Activated CD8-positive, alpha-beta T cell treated with anti-CD3 and anti-CD28 coated beads, Interleukin-2, amount 10 ng/mL, durations not matched to agents 7 days and 5 days (primary cell): ENCODE data around the gene LCP2. TPM values are rescaled to one million over a fixed set of nuclear protein-coding genes. Genes with fewer than 3 reads are reported as not detected.

Source experiments
- ATAC-seq: fragments of 150-1000 bp; cut with Tn5 transposase; one replicate; pipeline ENCODE4 v1.10.0; 2021; ENCODE audit warnings: moderate library complexity
- CTCF ChIA-PET: fragments of 350-600 bp; sonication (Branson Sonifier 250); formaldehyde crosslinking; loops from one replicate; lab custom pipeline; 2021; ENCODE audit warnings: antibody characterized with exemption; lab: Charles Lee
- POLR2A ChIA-PET: fragments of 350-600 bp; sonication (Branson Sonifier 250); formaldehyde crosslinking; loops from one replicate; lab custom pipeline; 2021; ENCODE audit warnings: antibody characterized with exemption; lab: Charles Lee
- DNase-seq: peaks from one replicate; pipeline ENCODE4 v3.0.0-alpha.2; 2020
- H3K27ac Mint-ChIP-seq: one replicate; pipeline ENCODE4 v1.8.0; 2021; ENCODE audit warnings: mild to moderate bottlenecking, mixed read lengths
- H3K27me3 Mint-ChIP-seq: one replicate; pipeline ENCODE4 v1.8.0; 2021; ENCODE audit warnings: low read depth, mixed read lengths
- H3K36me3 Mint-ChIP-seq: one replicate; pipeline ENCODE4 v1.8.0; 2021; ENCODE audit warnings: low read depth, mixed read lengths
- H3K4me1 Mint-ChIP-seq: one replicate; pipeline ENCODE4 v1.8.0; 2021; ENCODE audit warnings: low read depth, mixed read lengths
- H3K4me3 Mint-ChIP-seq: one replicate; pipeline ENCODE4 v1.8.0; 2021; ENCODE audit warnings: mild to moderate bottlenecking, mixed read lengths
- H3K9me3 Mint-ChIP-seq: one replicate; pipeline ENCODE4 v1.8.0; 2022; ENCODE audit warnings: mixed read lengths; ENCODE audit not compliant: insufficient read depth
- total RNA-seq, 2 experiments: library from RNA; stranded (reverse); gene quantifications; one replicate each; pipeline ENCODE4 v1.2.3, GENCODE V29; 2021

The LCP2 gene
- total RNA-seq, 2 experiments from 2014 or later = 386 TPM

DNA sequence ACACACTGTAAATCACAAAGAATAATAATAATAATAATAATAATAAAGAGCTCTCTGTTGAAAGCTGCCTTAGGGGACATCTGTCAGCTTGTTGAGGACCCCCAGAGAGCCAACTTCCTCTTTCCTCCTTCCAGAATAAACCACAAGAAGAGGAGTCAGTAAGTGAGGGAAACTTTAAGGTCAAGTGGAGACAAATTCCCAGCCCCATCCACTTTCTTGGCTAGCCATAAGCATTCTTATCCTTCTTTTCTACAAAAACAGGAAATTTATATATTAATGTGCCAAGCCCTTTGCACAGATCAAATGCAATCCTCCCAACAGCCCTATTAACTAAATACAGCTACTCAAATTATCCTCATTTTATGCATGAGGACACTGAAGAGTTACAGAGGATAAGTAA lies 74.2 kb downstream of the LCP2 start:
- Mint-ChIP-seq H3K27ac (no peak overlapping the region), H3K9me3 (no peaks in the 10 kb centered on the region), H3K36me3 (no peaks in the 10 kb centered on the region), H3K4me3 (no peak overlapping the region), H3K27me3 (no peaks in the 10 kb centered on the region), H3K4me1 (peaks cover 4% of the 10 kb centered on the region)
- CTCF ChIA-PET = interaction anchor here (0.9 to 7.8 kb wide), 9 partner anchors 12 to 199 kb away, joined by 3 to 130 read pairs (median 4); no protein-coding TSS in a partner anchor
- DNase-seq (no peak), ATAC-seq (no peak)
- POLR2A ChIA-PET = interaction anchor here (0.9 kb wide), 1 partner anchor 36 kb away, joined by 3 read pairs; no protein-coding TSS in a partner anchor

DNA sequence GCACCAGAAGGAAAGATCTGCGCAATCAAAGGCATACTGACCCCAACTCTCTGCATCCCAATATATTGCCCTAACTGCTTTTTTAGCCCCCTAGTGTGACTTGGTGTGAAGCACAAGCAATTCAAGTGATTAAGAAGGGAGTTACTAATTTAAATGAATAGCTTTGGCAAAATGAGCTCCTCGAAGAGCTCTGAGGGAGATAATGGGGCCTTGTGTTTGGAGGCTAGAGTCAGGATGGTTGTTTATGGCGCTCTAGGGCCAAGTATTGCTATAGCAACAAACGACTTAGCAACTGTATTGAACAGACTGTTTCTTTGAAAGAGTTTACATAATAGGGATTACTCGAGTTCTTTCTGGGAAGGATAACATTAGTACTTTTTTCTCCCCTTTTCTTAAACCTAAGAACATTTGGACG lies 76.2 kb downstream of the LCP2 start:
- ChIA-PET CTCF (interaction anchor here (0.6 to 1.3 kb wide), 5 partner anchors 11 to 200 kb away, joined by 3 to 5 read pairs (median 3); no protein-coding TSS in a partner anchor), POLR2A (no interaction called here)
- ATAC-seq (no peak), DNase-seq (no peak)
- Mint-ChIP-seq H3K36me3 (no peaks in the 10 kb centered on the region), H3K4me3 (no peak overlapping the region), H3K27ac (no peak overlapping the region), H3K9me3 (no peaks in the 10 kb centered on the region), H3K4me1 (peaks cover 4% of the 10 kb centered on the region), H3K27me3 (no peaks in the 10 kb centered on the region)

DNA sequence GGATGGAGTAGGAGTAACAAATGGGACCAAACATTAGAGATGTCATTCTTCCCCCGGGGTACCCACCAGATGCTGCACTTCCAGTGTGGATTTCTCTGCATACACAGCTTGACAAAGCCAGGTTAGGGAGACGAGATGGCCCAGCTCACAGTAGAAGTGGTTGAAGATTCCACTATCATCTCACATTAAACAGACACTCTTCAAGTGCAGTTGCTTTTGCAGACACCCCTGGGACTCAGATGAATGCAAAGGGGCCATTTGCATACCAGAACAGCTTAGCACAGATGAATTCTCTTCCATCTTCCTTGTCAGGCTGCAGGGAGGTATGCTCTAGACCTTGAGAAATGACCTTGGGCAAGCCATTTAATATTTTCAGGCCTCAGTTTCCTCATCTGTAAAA lies 77.4 kb downstream of the LCP2 start:
- H3K27me3 Mint-ChIP-seq = peaks cover 3% of the 10 kb centered on the region
- POLR2A ChIA-PET = interaction anchor here (1.5 kb wide), 1 partner anchor 10 kb away, joined by 4 read pairs; no protein-coding TSS in a partner anchor
- CTCF ChIA-PET = interaction anchor here (0.6 to 1.8 kb wide), 4 partner anchors 42 to 201 kb away, joined by 3 to 5 read pairs (median 3); no protein-coding TSS in a partner anchor

DNA sequence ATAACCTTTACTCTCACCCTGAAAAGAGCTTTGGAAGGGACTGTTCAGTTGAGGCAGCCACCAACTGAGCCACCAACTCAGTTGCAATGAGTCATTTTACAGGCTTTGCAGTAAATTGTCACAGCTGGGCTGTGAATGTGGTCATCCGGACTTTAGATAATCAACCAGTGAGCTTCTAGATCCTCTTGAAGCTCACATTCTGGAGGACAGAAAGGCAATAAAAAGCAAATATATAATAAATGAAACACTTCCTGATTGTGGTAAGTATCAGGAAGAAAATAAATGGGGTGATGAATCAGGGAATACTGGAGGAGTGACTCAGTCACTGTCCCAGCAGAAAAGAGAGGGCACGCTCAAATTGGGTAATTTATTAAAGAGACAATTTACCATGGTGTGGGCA lies 78.0 kb downstream of the LCP2 start:
- no peaks in the 10 kb centered on the region for H3K9me3 Mint-ChIP-seq
- H3K27me3 Mint-ChIP-seq = peaks cover 3% of the 10 kb centered on the region
- no peak overlapping the region for H3K27ac Mint-ChIP-seq
- H3K4me3 Mint-ChIP-seq = no peak overlapping the region
- no peak for ATAC-seq
- CTCF ChIA-PET = interaction anchor here (1.0 to 1.8 kb wide), 3 partner anchors 48 to 202 kb away, joined by 3 to 5 read pairs (median 4); no protein-coding TSS in a partner anchor
- H3K36me3 Mint-ChIP-seq = no peaks in the 10 kb centered on the region
- H3K4me1 Mint-ChIP-seq = no peaks in the 10 kb centered on the region
- no peak for DNase-seq
- POLR2A ChIA-PET = interaction anchor here (1.5 kb wide), 1 partner anchor 10 kb away, joined by 4 read pairs; no protein-coding TSS in a partner anchor

More for the DNA sequence above, 77.4 kb downstream of the LCP2 start:
- no peak for DNase-seq
- Mint-ChIP-seq H3K4me3 (no peak overlapping the region), H3K36me3 (no peaks in the 10 kb centered on the region), H3K4me1 (no peaks in the 10 kb centered on the region), H3K9me3 (no peaks in the 10 kb centered on the region), H3K27ac (no peak overlapping the region)
- ATAC-seq = no peak

DNA sequence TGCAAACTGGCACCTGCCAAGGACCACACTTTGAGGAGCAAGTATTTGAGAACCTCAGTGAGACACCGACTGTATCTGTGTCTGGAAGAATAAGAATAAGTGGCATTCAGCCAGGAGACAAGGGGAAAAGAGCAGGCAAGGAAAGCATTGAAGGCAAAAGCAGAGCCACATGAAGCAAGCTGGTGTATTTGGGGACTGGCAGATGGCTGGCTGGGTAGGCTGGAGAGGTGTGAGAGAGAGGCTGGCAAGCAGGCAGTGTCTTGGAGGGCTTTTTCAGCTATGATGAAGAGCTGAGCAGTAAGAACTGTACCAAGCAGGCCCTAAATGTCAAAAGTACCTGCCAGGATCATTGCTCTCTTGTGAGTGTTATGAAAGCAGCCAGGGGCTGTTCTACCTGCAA lies 78.9 kb downstream of the LCP2 start:
- Mint-ChIP-seq H3K4me1 (no peaks in the 10 kb centered on the region), H3K27me3 (peaks cover 5% of the 10 kb centered on the region), H3K36me3 (no peaks in the 10 kb centered on the region), H3K27ac (no peak overlapping the region), H3K9me3 (no peaks in the 10 kb centered on the region), H3K4me3 (no peak overlapping the region)
- CTCF ChIA-PET = interaction anchor here (1.0 to 1.8 kb wide), 2 partner anchors 48 to 203 kb away, joined by 4 to 5 read pairs; no protein-coding TSS in a partner anchor
- ATAC-seq (no peak), DNase-seq (no peak)
- POLR2A ChIA-PET = no interaction called here

DNA sequence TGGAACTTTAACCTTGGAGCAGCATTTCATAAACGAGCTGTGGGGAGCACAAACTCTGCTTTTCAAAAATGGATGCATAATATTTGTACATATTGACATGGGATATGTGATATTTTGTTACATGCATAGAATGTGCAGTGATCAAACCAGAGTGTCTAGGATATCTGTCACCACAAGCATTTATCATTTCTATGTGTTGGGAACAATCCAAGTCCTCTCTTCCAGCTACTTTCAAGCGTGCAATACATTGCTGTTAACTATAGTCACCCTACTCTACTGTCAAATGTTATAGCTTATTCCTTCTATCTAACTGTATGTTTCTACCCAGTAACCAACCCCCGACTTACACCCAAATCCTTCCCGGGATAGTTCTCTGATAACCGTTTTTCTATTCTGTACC lies 79.7 kb downstream of the LCP2 start:
- Mint-ChIP-seq H3K9me3 (no peaks in the 10 kb centered on the region), H3K27me3 (peaks cover 5% of the 10 kb centered on the region), H3K4me3 (no peak overlapping the region), H3K4me1 (no peaks in the 10 kb centered on the region), H3K27ac (no peak overlapping the region), H3K36me3 (no peaks in the 10 kb centered on the region)
- DNase-seq = no peak
- no peak for ATAC-seq
- CTCF ChIA-PET = interaction anchor here (1.3 to 2.7 kb wide), 3 partner anchors 8 to 121 kb away, joined by 3 to 11 read pairs (median 5); no protein-coding TSS in a partner anchor
- POLR2A ChIA-PET = no interaction called here

DNA sequence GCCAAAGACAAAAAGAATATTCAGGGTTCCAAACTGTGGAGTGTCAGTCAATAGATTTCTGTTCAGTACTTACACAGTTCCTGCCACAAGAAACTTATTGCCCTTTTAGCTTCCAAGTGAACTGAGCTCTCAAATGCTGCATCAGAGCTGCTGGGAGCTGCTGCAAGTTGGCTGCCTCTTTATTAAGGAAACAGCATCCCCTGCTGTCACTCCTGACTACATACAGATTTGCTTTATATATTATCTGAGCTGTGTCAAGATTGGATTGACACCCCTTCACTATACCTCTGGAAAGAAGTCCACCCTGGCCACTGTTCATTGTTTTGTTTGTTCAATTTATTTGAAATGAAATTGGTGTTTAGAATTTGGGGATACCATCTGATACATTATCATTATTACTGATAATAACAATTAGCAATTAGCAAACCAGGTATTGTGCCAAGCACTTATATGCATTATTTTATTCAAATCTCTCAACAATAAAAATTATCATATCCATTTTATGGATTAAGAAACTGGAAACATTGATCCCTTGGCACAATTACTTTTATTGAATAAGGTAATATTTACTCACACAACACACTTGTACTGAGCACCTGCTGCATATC lies 81.2 kb downstream of the LCP2 start:
- Mint-ChIP-seq H3K27me3 (peaks cover 12% of the 10 kb centered on the region), H3K36me3 (no peaks in the 10 kb centered on the region), H3K4me1 (no peaks in the 10 kb centered on the region), H3K27ac (no peak overlapping the region), H3K4me3 (no peak overlapping the region), H3K9me3 (no peaks in the 10 kb centered on the region)
- ATAC-seq (no peak), DNase-seq (peak; percentile 31)
- ChIA-PET CTCF (interaction anchor here (0.6 to 2.7 kb wide), 10 partner anchors 10 to 127 kb away, joined by 3 to 11 read pairs (median 4); no protein-coding TSS in a partner anchor), POLR2A (no interaction called here)

DNA sequence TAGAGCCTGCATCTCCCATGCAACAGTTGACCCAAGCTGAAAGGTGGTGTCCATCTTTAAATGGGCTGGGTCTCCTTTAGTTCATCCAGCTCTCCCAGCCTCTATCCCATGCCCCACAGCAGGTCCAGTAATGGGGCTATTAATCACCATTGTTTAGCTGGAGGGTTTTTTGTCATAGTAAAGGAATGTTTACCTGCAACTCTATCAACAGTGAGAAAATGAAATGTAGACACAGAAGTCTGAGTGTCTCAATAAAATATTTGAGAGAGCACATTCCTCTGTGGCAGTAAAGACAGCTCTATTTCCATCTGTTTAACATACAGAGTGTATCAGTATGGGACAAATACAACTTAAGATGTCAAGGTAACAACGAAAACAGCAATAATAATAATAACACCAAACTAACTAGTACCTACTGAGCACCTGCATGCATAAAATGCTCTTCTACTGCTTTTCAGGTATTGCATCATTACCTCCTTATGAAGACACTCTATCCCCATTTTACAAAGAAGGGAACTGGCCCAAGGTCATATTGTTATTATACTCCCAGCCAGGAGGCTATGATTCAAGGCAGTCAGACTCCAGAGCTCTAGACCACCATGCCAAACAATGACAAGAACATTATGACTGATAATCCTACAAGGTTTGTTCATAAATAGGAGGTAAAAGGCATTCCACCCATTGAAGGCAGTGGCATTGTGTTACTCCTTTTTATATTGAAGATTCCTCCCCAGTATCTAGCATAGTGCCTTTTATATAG lies 85.8 kb downstream of the LCP2 start:
- CTCF ChIA-PET = interaction anchor here (1.4 to 2.3 kb wide), 4 partner anchors 9 to 209 kb away, joined by 3 to 8 read pairs (median 4); no protein-coding TSS in a partner anchor
- H3K27ac Mint-ChIP-seq = no peak overlapping the region
- no peaks in the 10 kb centered on the region for H3K4me1 Mint-ChIP-seq
- ATAC-seq (no peak), DNase-seq (no peak)
- no peaks in the 10 kb centered on the region for H3K36me3 Mint-ChIP-seq
- POLR2A ChIA-PET = interaction anchor here (0.7 kb wide), 1 partner anchor 552 kb away, joined by 4 read pairs; no protein-coding TSS in a partner anchor
- H3K9me3 Mint-ChIP-seq = no peaks in the 10 kb centered on the region
- H3K27me3 Mint-ChIP-seq = peaks cover 29% of the 10 kb centered on the region
- no peak overlapping the region for H3K4me3 Mint-ChIP-seq

DNA sequence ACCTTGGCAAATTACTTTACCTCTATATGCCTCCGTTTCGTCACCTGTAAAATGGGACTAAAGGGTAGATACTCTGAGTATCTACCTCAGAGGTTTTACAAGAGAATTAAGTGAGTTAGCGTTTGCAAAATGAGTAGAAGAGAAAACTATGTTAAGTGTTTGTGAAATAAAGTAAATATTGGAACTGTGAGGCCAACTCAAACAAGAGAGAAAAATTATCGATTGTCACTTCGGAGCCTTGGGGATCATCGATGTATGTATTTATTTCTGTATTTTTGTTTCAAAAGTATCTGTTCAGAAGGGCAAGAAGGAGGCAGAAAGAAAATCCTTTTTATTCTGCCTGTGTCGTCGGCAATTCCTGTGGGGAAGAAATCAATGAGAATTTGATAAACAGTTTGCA lies 90.6 kb downstream of the LCP2 start:
- Mint-ChIP-seq H3K9me3 (no peaks in the 10 kb centered on the region), H3K27me3 (peaks cover 35% of the 10 kb centered on the region), H3K4me3 (no peak overlapping the region), H3K27ac (no peak overlapping the region), H3K36me3 (no peaks in the 10 kb centered on the region), H3K4me1 (no peaks in the 10 kb centered on the region)
- ChIA-PET POLR2A (no interaction called here), CTCF (no interaction called here)
- ATAC-seq = no peak
- no peak for DNase-seq

DNA sequence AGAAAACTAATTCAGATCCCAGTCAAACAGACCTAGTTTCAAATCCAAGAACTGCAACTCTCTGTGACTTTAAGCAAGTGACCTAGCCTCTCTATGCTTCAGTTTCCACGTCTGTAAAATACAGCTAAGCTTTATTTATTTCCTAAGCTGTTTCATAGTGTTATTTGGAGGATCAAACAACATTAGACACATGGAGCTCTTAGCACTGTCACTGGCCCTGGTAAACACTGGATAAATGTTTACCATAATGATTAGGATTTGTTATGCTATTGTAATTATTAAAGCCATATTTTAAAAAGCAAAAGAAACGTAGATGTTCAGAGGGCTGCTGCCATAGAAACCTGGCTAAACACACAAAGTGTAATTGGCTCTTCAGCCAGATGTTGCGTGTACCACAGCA lies 91.4 kb downstream of the LCP2 start:
- no peaks in the 10 kb centered on the region for H3K36me3 Mint-ChIP-seq
- H3K4me1 Mint-ChIP-seq = no peaks in the 10 kb centered on the region
- ATAC-seq (no peak), DNase-seq (no peak)
- H3K27ac Mint-ChIP-seq = no peak overlapping the region
- CTCF ChIA-PET = interaction anchor here (0.9 to 2.2 kb wide), 3 partner anchors 11 to 24 kb away, joined by 3 to 7 read pairs (median 3); no protein-coding TSS in a partner anchor
- H3K9me3 Mint-ChIP-seq = no peaks in the 10 kb centered on the region
- POLR2A ChIA-PET = no interaction called here
- peaks cover 33% of the 10 kb centered on the region for H3K27me3 Mint-ChIP-seq
- H3K4me3 Mint-ChIP-seq = no peak overlapping the region

DNA sequence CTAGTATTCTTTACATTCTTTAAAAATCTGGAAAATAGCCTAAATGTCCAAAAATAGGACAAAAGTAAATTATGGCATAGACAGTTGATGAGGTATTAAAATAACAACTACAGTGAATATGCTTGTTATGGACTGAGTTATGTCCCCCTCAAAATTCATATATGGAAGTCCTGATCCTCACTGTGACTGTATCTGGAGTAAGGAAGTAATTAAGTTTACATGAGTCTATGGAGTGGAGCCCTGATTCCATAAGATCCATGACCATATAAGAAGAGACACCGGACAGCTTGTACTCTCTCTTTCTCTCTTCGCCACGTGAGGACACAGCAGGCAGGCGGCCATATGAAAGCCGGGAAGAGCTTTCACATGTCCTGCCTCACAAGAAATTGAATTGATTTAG lies 93.4 kb downstream of the LCP2 start:
- CTCF ChIA-PET = no interaction called here
- POLR2A ChIA-PET = no interaction called here
- Mint-ChIP-seq H3K36me3 (no peaks in the 10 kb centered on the region), H3K27ac (no peak overlapping the region), H3K4me3 (no peak overlapping the region), H3K4me1 (no peaks in the 10 kb centered on the region), H3K9me3 (no peaks in the 10 kb centered on the region), H3K27me3 (peaks cover 23% of the 10 kb centered on the region)
- ATAC-seq (no peak), DNase-seq (no peak)
